ENCODE data around the gene NNMT.

GRCh38 chr11:114362958-114363357 lies 66.8 kb downstream of the NNMT start:
- TF ChIP-seq EZH2phosphoT487 (IDR thresholded peaks at IDR 0.05; ENCODE audit: insufficient read depth, low read depth): no peak
- no peak for TF ChIP-seq EZH2 (IDR thresholded peaks at IDR 0.05; ENCODE audit: insufficient read depth, poor library complexity, severe bottlenecking)

Data from GM23248 (cell line).